Heart left ventricle (tissue), 13 donors: ENCODE data around the gene ATOH1.

Experiments used
- CTCF ChIP-seq, 12 donors: fragments of 200-600 bp; sonication (generic) in 4 of 12; IDR thresholded peaks; one replicate each; pipeline versions ENCODE4 v1.5.0 to v1.8.0; 2018 to 2022; ENCODE audit warnings: antibody characterized with exemption in 12 of 12, mild to moderate bottlenecking in 5 of 12
- POLR2A ChIP-seq, 2 donors: fragments of 450-650 bp; IDR thresholded peaks; one replicate each; pipeline ENCODE4 v1.6.1; 2017; ENCODE audit warnings: antibody characterized with exemption in 2 of 2, mild to moderate bottlenecking in 2 of 2, moderate library complexity in 2 of 2
- donor health status: ischemic (EF 13 %, LVEDD 7.1; RV severe dilation, severe dysfunction).
- donor health status: DM: no; HTN: yes; CAD: no.
- donor health status: DM: no; HTN: no; CAD: no.
- donor health status: ischemic (EF 25% LVEDD 6.9; RV normal size, moderate dysfunction).
- donor health status: ischemic (EF 25% LVEDD 5.7; RV mildly dilated, moderate dysfunction).
- donor health status: ischemic (EF 35%, LVEDD 5.7; RV mildly dilated, moderate dysfunction).
- donor health status: nonischemic (EF 11% LVEDD 7.7; RV severe dilation, severe dysfunction).
- donor health status: DM: yes; HTN: yes; CAD: no.
- donor health status: PGD.
- donor health status: ischemic (EF 29% LVEDD 5.4; RV normal size, mild dysfunction).
- donor health status: nonischemic (EF 23%, LVEDD 6.1; RV moderate dilation, normal function).

- TF ChIP-seq POLR2A (IDR thresholded peaks at IDR 0.05) (no peak), CTCF (IDR thresholded peaks at IDR 0.05) (no peak)
Measured at GRCh38 chr4:93786149-93786548, 42.4 kb upstream of the ATOH1 start.
